HepG2 (cell line): Measurements from ENCODE around the gene MDP1. TPM values are rescaled to one million over a fixed set of nuclear protein-coding genes. Genes with fewer than 3 reads are reported as not detected.

Experiments used
- ATAC-seq: fragments of 200-7000 bp; cut with Tn5 transposase; 3 replicates; pipeline ENCODE4 v1.9.1; 2020; ENCODE audit warnings: mild to moderate bottlenecking, moderate library complexity
- BruUV-seq: library from RNA; stranded (reverse); fragments of 400-500 nt; replicated peaks from 2 replicates; lab custom pipeline; 2021; lab: Mats Ljungman, UMichigan
- CTCF ChIA-PET: fragments of 300-600 bp; formaldehyde crosslinking; extraction: SDS; loops from one replicate; lab custom pipeline; 2021; ENCODE audit warnings: low total read pairs, inconsistent platforms, low intra/inter-chr PET ratio; lab: Yijun Ruan, JAX
- POLR2A ChIA-PET: fragments of 350-600 bp; sonication (Branson Sonifier 250); formaldehyde crosslinking; loops from one replicate; lab custom pipeline; 2020; ENCODE audit warnings: antibody characterized with exemption, inconsistent platforms; lab: Yijun Ruan, JAX
- DNase-seq: peaks from one replicate; pipeline ENCODE4 v3.0.0-alpha.2; 2015; ENCODE audit warnings: low spot score
- FAIRE-seq: peaks from 3 replicates; lab custom pipeline; 2011; peaks lifted over from hg19 to GRCh38; lab: Jason Lieb, UNC
- H2AFZ ChIP-seq: one replicate; pipeline ENCODE4 v1.6.1; 2011; ENCODE audit warnings: low read length, inconsistent platforms
- H3K27ac ChIP-seq: fragments of 300-600 bp; 3 replicates; pipeline ENCODE4 v1.8.0; 2011; ENCODE audit warnings: mixed run types, mild to moderate bottlenecking, mixed read lengths, low read length, inconsistent platforms; ENCODE audit not compliant: insufficient read depth; ENCODE audit errors: extremely low read length
- H3K27me3 ChIP-seq, 2 experiments: fragments of 200-600 bp in 1 of 2; 2 replicates in 1 of 2; 3 replicates in 1 of 2; pipeline versions ENCODE4 v1.6.0 to v1.8.0; 2011; ENCODE audit warnings: low read length in 2 of 2, mild to moderate bottlenecking in 2 of 2, moderate library complexity in 2 of 2, inconsistent platforms in 1 of 2; ENCODE audit not compliant: insufficient read depth in 2 of 2, control insufficient read depth in 1 of 2
- H3K36me3 ChIP-seq, 2 experiments: fragments of 200-600 bp in 1 of 2; replicated peaks in 1 of 2; 2 replicates in 1 of 2; 3 replicates in 1 of 2; pipeline versions ENCODE4 v1.5.1 to v1.8.0; 2011; ENCODE audit warnings: low read length in 2 of 2, inconsistent platforms in 1 of 2; ENCODE audit not compliant: insufficient read depth in 2 of 2, control insufficient read depth in 1 of 2
- H3K4me1 ChIP-seq: 2 replicates; pipeline ENCODE4 v1.5.1; 2012; ENCODE audit warnings: low read length, inconsistent platforms; ENCODE audit not compliant: insufficient read depth
- H3K4me2 ChIP-seq: 2 replicates; pipeline ENCODE4 v1.6.0; 2011; ENCODE audit warnings: low read depth, low read length, inconsistent platforms
- H3K4me3 ChIP-seq, 3 experiments: fragments of 200-600 bp in 1 of 3; sonication (generic), shearing (Covaris generic) in 1 of 3; replicated peaks in 1 of 3; 2 replicates each; pipeline ENCODE4 v1.5.1; 2011 to 2016; ENCODE audit warnings: low read length in 3 of 3, inconsistent platforms in 2 of 3, low read depth in 2 of 3, mild to moderate bottlenecking in 2 of 3, control low read depth in 1 of 3, mixed read lengths in 1 of 3; ENCODE audit not compliant: insufficient read depth in 1 of 3
- H3K79me2 ChIP-seq: one replicate; pipeline ENCODE4 v1.6.1; 2011; ENCODE audit warnings: low read length, inconsistent platforms; ENCODE audit not compliant: insufficient read depth
- H3K9ac ChIP-seq: 2 replicates; pipeline ENCODE4 v1.6.0; 2011; ENCODE audit warnings: mild to moderate bottlenecking, low read depth, low read length, inconsistent platforms; ENCODE audit not compliant: insufficient read depth
- H3K9me3 ChIP-seq: 2 replicates; pipeline ENCODE4 v1.5.1; 2012; ENCODE audit warnings: mild to moderate bottlenecking, low read length
- H4K20me1 ChIP-seq: 2 replicates; pipeline ENCODE4 v1.6.0; 2011; ENCODE audit warnings: inconsistent platforms, mild to moderate bottlenecking, low read length, moderate library complexity; ENCODE audit not compliant: insufficient read depth
- ATAD3A ChIP-seq: sonication (generic); formaldehyde crosslinking; IDR thresholded peaks from 2 replicates; pipeline ENCODE4 v1.4.0; 2020; ENCODE audit warnings: missing genetic modification reagents
- EP300 ChIP-seq, 3 experiments: sonication (generic) in 1 of 3; formaldehyde crosslinking in 1 of 3; IDR thresholded peaks; 2 replicates each; pipeline versions ENCODE4 v1.5.1 to v1.6.1; 2011 to 2020; ENCODE audit warnings: low read depth in 2 of 3, low read length in 2 of 3, borderline replicate concordance in 1 of 3, improper control_type of control experiment in 1 of 3, mild to moderate bottlenecking in 1 of 3, missing genetic modification reagents in 1 of 3, moderate library complexity in 1 of 3
- FIP1L1 ChIP-seq: fragments of 200-400 bp; formaldehyde crosslinking; IDR thresholded peaks from 2 replicates; pipeline ENCODE4 v1.6.1; 2018; ENCODE audit warnings: low read depth, mild to moderate bottlenecking, low read length, moderate library complexity, borderline replicate concordance; ENCODE audit not compliant: insufficient read depth
- GZF1 ChIP-seq: sonication (generic); formaldehyde crosslinking; IDR thresholded peaks from 2 replicates; pipeline ENCODE4 v1.5.1; 2020; ENCODE audit warnings: mild to moderate bottlenecking, missing genetic modification reagents
- KLF15 ChIP-seq: sonication (generic); formaldehyde crosslinking; IDR thresholded peaks from 2 replicates; pipeline ENCODE4 v1.8.1; 2023; ENCODE audit warnings: borderline replicate concordance, mild to moderate bottlenecking, inconsistent platforms, missing genetic modification reagents, mixed read lengths
- ZNF704 ChIP-seq: sonication (generic); formaldehyde crosslinking; IDR thresholded peaks from 2 replicates; pipeline ENCODE4 v1.8.1; 2023; ENCODE audit warnings: mild to moderate bottlenecking, inconsistent platforms, moderate library complexity, missing genetic modification reagents, borderline replicate concordance
- ZNF773 ChIP-seq: sonication (generic); formaldehyde crosslinking; IDR thresholded peaks from 2 replicates; pipeline ENCODE4 v1.4.0; 2020; ENCODE audit warnings: missing genetic modification reagents, borderline replicate concordance
- WGBS: methylation state at CpG from one replicate; pipeline ENCODE4 v1.1.6; 2017; ENCODE audit warnings: low lambda C conversion rate; 5-methylcytosine and 5-hydroxymethylcytosine counted together
- in situ Hi-C: cut with HindIII; loops from 2 replicates; pipeline ENCODE4 v1.10.0; 2017; ENCODE audit warnings: low pct_unique_long_range_greater_than_20kb; ENCODE audit not compliant: extremely low pct_ligation_motif_present
- intact Hi-C: fragments of 100-400 bp; cut with micrococcal nuclease; formaldehyde crosslinking; loops from one replicate; pipeline ENCODE4 v1.10.0; 2022; ENCODE audit not compliant: unreplicated experiment
- polyA plus RNA-seq, 8 experiments: library from polyadenylated mRNA; depleted of rRNA in 3 of 8; stranded (reverse) in 7 of 8; unstranded in 1 of 8; fragments of >200 nt; fragmentation: Illumina TruSeq in 4 of 8; extraction: Trizol in 4 of 8; gene quantifications; 2 replicates each; pipeline versions ENCODE4 v1.2.1 to v1.2.3, GENCODE V29; 2011 to 2016; ENCODE audit warnings: low read depth in 4 of 8, missing spikeins in 1 of 8, mixed read lengths in 1 of 8; ENCODE audit not compliant: insufficient read depth in 1 of 8
- total RNA-seq, 5 experiments: library from RNA; depleted of rRNA; stranded (reverse); fragments of >200 nt; fragmentation: Illumina TruSeq; extraction: Trizol; gene quantifications; 2 replicates each; pipeline ENCODE4 v1.2.3, GENCODE V29; 2016; ENCODE audit warnings: low read depth in 1 of 5

MDP1 gene
- total and polyA plus RNA-seq, 2 of the 13 experiments (the other 11 are each of a cell fraction or from before 2014, with no cell fraction given): 44.1 to 48.7 TPM

- in situ Hi-C loops: no loop called here
- H3K4me2 ChIP-seq: peak overlapping the region; percentile 96
- H3K36me3 ChIP-seq: peaks cover 50 to 61% of the 10 kb centered on the region in 2 experiments
- H3K9me3 ChIP-seq: no peaks in the 10 kb centered on the region
- H3K9ac ChIP-seq: peak overlapping the region; percentile 84
- POLR2A ChIA-PET: interaction anchor here (0.8 to 6.4 kb wide), 34 partner anchors 9 to 1095 kb away, joined by 3 to 65 read pairs (median 6); partner anchors contain the start of genes ACIN1, C14orf119, CHMP4A and CIDEB
- no peak for ATAC-seq
- no peaks in the 10 kb centered on the region for H4K20me1 ChIP-seq
- no peaks in the 10 kb centered on the region for H3K27me3 ChIP-seq
- H3K4me3 ChIP-seq: peak overlapping the region in 1 of 3 experiments; percentile 92; a peak in 2 of 6 replicates
- no peak for DNase-seq
- no peak for FAIRE-seq
- peak; percentile 48; the same call in 1 of the 2 replicates for TF ChIP-seq KLF15 (CRISPR knock-in tag)
- no peak for TF ChIP-seq GZF1 (CRISPR knock-in tag)
- TF ChIP-seq ATAD3A (CRISPR knock-in tag): 0 out of 2 replicates have a peak, but pooled peaks have one; percentile 58
- TF ChIP-seq ZNF773 (CRISPR knock-in tag): 0 out of 2 replicates have a peak, but pooled peaks have one; percentile 19
- no peak for TF ChIP-seq FIP1L1
- TF ChIP-seq EP300 (IDR thresholded peaks at IDR 0.05; ENCODE audit: low read depth in 2 of 2, low read length in 2 of 2): no peak
- no peak for TF ChIP-seq EP300 (CRISPR knock-in tag; IDR thresholded peaks at IDR 0.05; ENCODE audit: borderline replicate concordance)
- no peak for TF ChIP-seq ZNF704 (CRISPR knock-in tag)
- H3K79me2 ChIP-seq: peaks cover 30% of the 10 kb centered on the region
- CTCF ChIA-PET: no interaction called here
- peak overlapping the region; percentile 37 for H3K27ac ChIP-seq
- H2AFZ ChIP-seq: no peak overlapping the region
- peaks cover 50% of the 10 kb centered on the region for H3K4me1 ChIP-seq
- BruUV-seq: no TSS peak
- WGBS: 96% methylated on average over 9 of the region's 9 CpGs
- intact Hi-C loops: loop anchor here (2.0 kb wide), 3 partner anchors 43 to 75 kb away; partner anchors contain the start of genes DCAF11, GMPR2, NEDD8 and NRL
These were observed 26.4 kb downstream of the MDP1 start for GRCh38 chr14:24189460-24189859.
